GM23338 (cell line): ENCODE measurements around the gene DAGLB. TPM values are rescaled to one million over a fixed set of nuclear protein-coding genes. Genes with fewer than 3 reads are reported as not detected.

Experiments used
- ATAC-seq: fragments of 200-7000 bp; cut with Tn5 transposase; 3 replicates; pipeline ENCODE4 v1.9.1; 2020
- DNase-seq: peaks from one replicate; pipeline ENCODE4 v3.0.0-alpha.2; 2015; ENCODE audit warnings: low spot score
- H2AFZ ChIP-seq: fragments of 200-600 bp; sonication (generic); 2 replicates; pipeline ENCODE4 v1.8.0; 2016; ENCODE audit warnings: antibody characterized with exemption, mild to moderate bottlenecking, moderate library complexity
- H3F3A ChIP-seq: fragments of 200-600 bp; sonication (generic); replicated peaks from 2 replicates; pipeline ENCODE4 v1.8.0; 2017; ENCODE audit warnings: antibody characterized with exemption, mixed run types, low read depth
- H3K27ac ChIP-seq: fragments of 200-600 bp; sonication (generic); 2 replicates; pipeline ENCODE4 v1.6.1; 2016; ENCODE audit warnings: low read depth
- H3K27me3 ChIP-seq: fragments of 200-600 bp; sonication (generic); 2 replicates; pipeline ENCODE4 v1.8.0; 2016; ENCODE audit warnings: mild to moderate bottlenecking, mixed run types, moderate library complexity; ENCODE audit not compliant: insufficient read depth
- H3K36me3 ChIP-seq: fragments of 200-600 bp; sonication (generic); 2 replicates; pipeline ENCODE4 v1.8.0; 2016; ENCODE audit warnings: mild to moderate bottlenecking; ENCODE audit not compliant: insufficient read depth
- H3K4me1 ChIP-seq: fragments of 200-600 bp; sonication (generic); 2 replicates; pipeline ENCODE4 v1.8.0; 2016; ENCODE audit warnings: mild to moderate bottlenecking, moderate library complexity; ENCODE audit not compliant: insufficient read depth
- H3K4me2 ChIP-seq: fragments of 200-600 bp; sonication (generic); 2 replicates; pipeline ENCODE4 v1.7.1; 2017; ENCODE audit warnings: mixed run types
- H3K4me3 ChIP-seq: fragments of 200-600 bp; sonication (generic); 2 replicates; pipeline ENCODE4 v1.6.1; 2016; ENCODE audit warnings: mixed run types
- H3K79me2 ChIP-seq: fragments of 200-600 bp; sonication (generic); replicated peaks from 2 replicates; pipeline ENCODE4 v1.8.0; 2017; ENCODE audit warnings: mild to moderate bottlenecking; ENCODE audit not compliant: insufficient read depth
- H3K9me2 ChIP-seq: fragments of 200-600 bp; sonication (generic); 2 replicates; pipeline ENCODE4 v1.8.0; 2017; ENCODE audit not compliant: insufficient read depth
- H4K20me1 ChIP-seq: fragments of 200-600 bp; sonication (generic); replicated peaks from 2 replicates; pipeline ENCODE4 v1.8.0; 2017; ENCODE audit warnings: mild to moderate bottlenecking; ENCODE audit not compliant: insufficient read depth
- H3K27ac Mint-ChIP-seq: 2 replicates; pipeline ENCODE4 v1.8.0; 2020; ENCODE audit warnings: inconsistent platforms, mild to moderate bottlenecking, moderate library complexity, mixed read lengths
- H3K27me3 Mint-ChIP-seq: 3 replicates; pipeline ENCODE4 v1.8.0; 2022; ENCODE audit warnings: low read depth, mild to moderate bottlenecking, moderate library complexity, mixed read lengths, inconsistent platforms; ENCODE audit not compliant: insufficient read depth, poor library complexity
- H3K36me3 Mint-ChIP-seq: 3 replicates; pipeline ENCODE4 v1.8.0; 2021; ENCODE audit warnings: low read depth, mild to moderate bottlenecking, inconsistent platforms, moderate library complexity, mixed read lengths
- H3K4me1 Mint-ChIP-seq: 3 replicates; pipeline ENCODE4 v1.8.0; 2020; ENCODE audit warnings: mild to moderate bottlenecking, inconsistent platforms, mixed read lengths
- H3K4me3 Mint-ChIP-seq: 3 replicates; pipeline ENCODE4 v1.8.0; 2021; ENCODE audit warnings: moderate library complexity, mild to moderate bottlenecking, inconsistent platforms, mixed read lengths
- H3K9me3 Mint-ChIP-seq: 3 replicates; pipeline ENCODE4 v1.8.0; 2020; ENCODE audit warnings: moderate library complexity, mild to moderate bottlenecking, inconsistent platforms, mixed read lengths
- CREB1 ChIP-seq: fragments of 250-450 bp; sonication (Bioruptor Pico); IDR thresholded peaks from 2 replicates; pipeline ENCODE4 v1.5.0; 2020; ENCODE audit warnings: low read depth, mild to moderate bottlenecking, moderate library complexity
- EZH2 ChIP-seq: fragments of 200-600 bp; sonication (generic); IDR thresholded peaks from one replicate; pipeline ENCODE4 v1.8.0; 2017; ENCODE audit warnings: antibody characterized with exemption, mild to moderate bottlenecking, low read depth; ENCODE audit not compliant: unreplicated experiment
- EZH2phosphoT487 ChIP-seq: fragments of 200-600 bp; sonication (generic); IDR thresholded peaks from one replicate; pipeline ENCODE4 v1.8.1; 2018; ENCODE audit warnings: antibody characterized with exemption; ENCODE audit not compliant: unreplicated experiment
- NANOG ChIP-seq: IDR thresholded peaks from 2 replicates; pipeline ENCODE4 v1.6.1; 2016; ENCODE audit warnings: antibody characterized with exemption, borderline replicate concordance
- POLR2AphosphoS5 ChIP-seq: IDR thresholded peaks from 2 replicates; pipeline ENCODE4 v1.6.1; 2016; ENCODE audit warnings: antibody characterized with exemption, low read depth
- REST ChIP-seq: IDR thresholded peaks from one replicate; pipeline ENCODE4 v1.6.1; 2018; ENCODE audit warnings: antibody characterized with exemption; ENCODE audit not compliant: unreplicated experiment
- STAT1 ChIP-seq: IDR thresholded peaks from one replicate; pipeline ENCODE4 v1.6.1; 2016; ENCODE audit warnings: antibody characterized with exemption; ENCODE audit not compliant: unreplicated experiment
- ZNF331 ChIP-seq: fragments of 250-450 bp; sonication (Bioruptor Pico); IDR thresholded peaks from 2 replicates; pipeline ENCODE4 v1.5.0; 2020; ENCODE audit warnings: low read depth, mild to moderate bottlenecking, moderate library complexity
- ZNF462 ChIP-seq: fragments of 250-450 bp; sonication (Bioruptor Pico); IDR thresholded peaks from 2 replicates; pipeline ENCODE4 v1.5.0; 2020; ENCODE audit warnings: mild to moderate bottlenecking, moderate library complexity
- polyA plus RNA-seq: library from polyadenylated mRNA; unstranded; fragments of >200 nt; fragmentation: Nextera tagmentation; extraction: Ambion mirVana; gene quantifications from 2 replicates; pipeline ENCODE4 v1.2.1, GENCODE V29; 2016
- total RNA-seq: library from RNA; depleted of rRNA; stranded (reverse); fragments of >200 nt; shearing (Covaris generic); gene quantifications from 2 replicates; pipeline ENCODE4 v1.2.3, GENCODE V29; 2014

DAGLB gene
- total and polyA plus RNA-seq, 2 experiments from 2014 or later = 13.8 to 26.0 TPM

- TF ChIP-seq STAT1 (no peak), ZNF462 (no peak), NANOG (no peak), POLR2AphosphoS5 (no peak)
These were observed 54.1 kb downstream of the DAGLB start (continued) for GRCh38 chr7:6393667-6394056.

GRCh38 chr7:6392712-6393666 is 54.8 kb downstream of the DAGLB start:
- H4K20me1 ChIP-seq = peaks cover 83% of the 10 kb centered on the region
- H3K36me3 Mint-ChIP-seq = peaks cover 72% of the 10 kb centered on the region
- H3K4me3 Mint-ChIP-seq = no peak overlapping the region
- TF ChIP-seq ZNF331 (CRISPR knock-in tag) = no peak
- TF ChIP-seq EZH2phosphoT487 = no peak
- TF ChIP-seq CREB1 (CRISPR knock-in tag) = no peak
- no peak for TF ChIP-seq EZH2
- no peak for TF ChIP-seq NANOG
- TF ChIP-seq POLR2AphosphoS5 = no peak
- TF ChIP-seq REST = no peak

More at GRCh38 chr7:6392712-6393666, 54.8 kb downstream of the DAGLB start:
- H3K4me1 Mint-ChIP-seq = peaks cover 13% of the 10 kb centered on the region
- Histone ChIP-seq H3F3A (0 out of 2 replicates have a peak, but pooled peaks cover 3% of the 10 kb centered on the region), H3K4me1 (peaks cover 2% of the 10 kb centered on the region), H3K27ac (peak overlapping the region; percentile 32; the same call in 1 of the 2 replicates), H3K4me3 (no peak overlapping the region), H2AFZ (no peak overlapping the region), H3K27me3 (no peaks in the 10 kb centered on the region), H3K36me3 (peaks cover 18% of the 10 kb centered on the region; the same call in 1 of the 2 replicates), H3K4me2 (no peak overlapping the region), H3K79me2 (peaks cover 100% of the 10 kb centered on the region), H3K9me2 (no peaks in the 10 kb centered on the region)
- peak overlapping the region; percentile 27; the same call in 1 of the 2 replicates for H3K27ac Mint-ChIP-seq
- no peak for DNase-seq
- no peaks in the 10 kb centered on the region for H3K9me3 Mint-ChIP-seq
- ATAC-seq = no peak
- peaks cover 7% of the 10 kb centered on the region for H3K27me3 Mint-ChIP-seq
